Effector memory CD8-positive, alpha-beta T cell (primary cell): Measurements from ENCODE around the gene TAL2.
"Not testable (repeated sequence)": the region's sequence is repeated elsewhere in the genome, so short reads cannot be mapped to it uniquely, and the experiment has no call there.

ENCODE experiments used
- ATAC-seq: fragments of 150-1000 bp; cut with Tn5 transposase; replicated peaks from 2 replicates; pipeline ENCODE4 v1.10.0; 2021; ENCODE audit warnings: mild to moderate bottlenecking, moderate library complexity
- DNase-seq, 3 experiments: peaks; one replicate each; pipeline ENCODE4 v3.0.0; 2021
- H3K27ac Mint-ChIP-seq, 2 donors: one replicate each; pipeline ENCODE4 v1.8.0; 2022; ENCODE audit warnings: mild to moderate bottlenecking in 2 of 2, mixed read lengths in 2 of 2, moderate library complexity in 2 of 2
- H3K27me3 Mint-ChIP-seq, 2 donors: one replicate each; pipeline ENCODE4 v1.8.0; 2022; ENCODE audit warnings: mixed read lengths in 2 of 2
- H3K36me3 Mint-ChIP-seq: one replicate; pipeline ENCODE4 v1.8.0; 2022; ENCODE audit warnings: mild to moderate bottlenecking, moderate library complexity, mixed read lengths; ENCODE audit not compliant: insufficient read depth
- H3K4me1 Mint-ChIP-seq, 2 donors: one replicate each; pipeline ENCODE4 v1.8.0; 2022; ENCODE audit warnings: low read depth in 2 of 2, mixed read lengths in 2 of 2
- H3K4me3 Mint-ChIP-seq, 2 donors: one replicate each; pipeline ENCODE4 v1.8.0; 2022; ENCODE audit warnings: mild to moderate bottlenecking in 2 of 2, mixed read lengths in 2 of 2, moderate library complexity in 2 of 2
- H3K9me3 Mint-ChIP-seq, 2 donors: one replicate each; pipeline ENCODE4 v1.8.0; 2022; ENCODE audit warnings: mixed read lengths in 2 of 2

Gene TAL2

DNA sequence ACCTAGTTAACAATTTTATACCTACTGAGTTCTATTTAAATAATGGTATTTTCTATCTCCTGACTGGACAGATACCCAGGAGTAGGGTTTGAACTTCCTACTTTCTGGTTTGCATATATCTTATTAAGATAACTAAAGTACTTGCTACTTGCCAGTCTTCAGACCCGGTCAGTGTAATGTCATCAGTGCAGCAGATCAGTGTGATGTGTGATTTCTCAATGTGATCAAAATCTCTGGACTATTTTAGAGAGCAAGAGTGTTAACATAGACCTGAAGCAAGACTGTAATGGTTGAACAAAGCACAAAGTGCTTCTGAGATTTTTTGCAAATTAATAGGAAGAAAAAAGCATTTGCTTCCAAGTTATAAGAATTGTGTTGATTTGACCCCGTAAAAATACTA, 38.9 kb downstream of the TAL2 start:
- no peaks in the 10 kb centered on the region for H3K27me3 Mint-ChIP-seq
- H3K4me1 Mint-ChIP-seq = peaks cover 2 to 10% of the 10 kb centered on the region in 2 donors
- H3K36me3 Mint-ChIP-seq = no peaks in the 10 kb centered on the region
- no peaks in the 10 kb centered on the region for H3K9me3 Mint-ChIP-seq
- no peak for DNase-seq
- H3K27ac Mint-ChIP-seq = no peak overlapping the region
- no peak for ATAC-seq
- H3K4me3 Mint-ChIP-seq = no peak overlapping the region

DNA sequence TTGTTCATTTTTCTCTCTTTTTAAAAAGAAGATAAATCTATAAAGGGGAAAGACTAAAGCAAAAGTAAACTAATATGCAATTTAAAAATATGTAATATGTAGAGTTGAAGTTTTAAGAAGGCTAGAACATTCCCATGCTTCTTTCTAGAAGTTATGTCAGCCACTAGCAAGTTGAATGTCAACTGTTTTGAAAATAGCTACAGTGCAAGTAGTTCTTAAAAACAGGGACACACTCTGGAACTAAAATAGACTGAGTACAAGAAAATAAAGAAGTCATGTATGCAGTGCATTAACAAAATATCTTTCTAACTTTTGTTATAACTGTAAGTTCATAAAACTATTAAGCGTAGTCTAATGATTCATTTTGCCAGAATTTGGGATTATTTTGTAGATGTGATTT, 40.0 kb downstream of the TAL2 start:
- H3K36me3 Mint-ChIP-seq = peaks cover 3% of the 10 kb centered on the region
- ATAC-seq (no peak), DNase-seq (no peak)
- no peak overlapping the region for H3K4me3 Mint-ChIP-seq
- peaks cover 0 to 10% of the 10 kb centered on the region in 2 donors for H3K4me1 Mint-ChIP-seq
- H3K9me3 Mint-ChIP-seq = no peaks in the 10 kb centered on the region
- no peak overlapping the region for H3K27ac Mint-ChIP-seq
- H3K27me3 Mint-ChIP-seq = no peaks in the 10 kb centered on the region

- H3K4me1 Mint-ChIP-seq, DNase-seq, H3K36me3 Mint-ChIP-seq, H3K27me3 Mint-ChIP-seq, H3K27ac Mint-ChIP-seq, H3K4me3 Mint-ChIP-seq, H3K9me3 Mint-ChIP-seq, ATAC-seq: not testable (repeated sequence)
Measured at GRCh38 chr9:105703638-105704037, 41.4 kb downstream of the TAL2 start.

DNA sequence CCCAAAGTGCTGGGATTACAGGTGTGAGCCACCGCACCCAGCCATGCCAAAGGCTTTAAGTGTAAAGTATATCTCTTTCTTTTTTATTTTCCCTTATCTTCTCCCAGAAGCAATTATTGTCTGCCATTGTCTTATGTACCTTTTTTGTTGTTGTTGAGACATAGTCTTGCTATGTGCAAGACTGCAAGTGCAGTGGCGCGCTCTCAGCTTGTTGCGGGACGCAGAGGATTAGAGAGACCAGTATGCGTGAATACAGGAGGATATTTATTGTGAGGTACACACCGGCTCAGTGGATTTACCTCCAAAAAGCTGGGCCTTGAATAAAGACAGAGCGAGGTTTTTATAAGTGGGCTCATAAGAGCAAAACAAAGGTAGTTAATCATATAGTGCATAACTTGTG, 43.9 kb downstream of the TAL2 start:
- no peaks in the 10 kb centered on the region for H3K9me3 Mint-ChIP-seq
- H3K27ac Mint-ChIP-seq = no peak overlapping the region
- no peaks in the 10 kb centered on the region for H3K4me1 Mint-ChIP-seq
- peaks cover 3% of the 10 kb centered on the region for H3K36me3 Mint-ChIP-seq
- H3K4me3 Mint-ChIP-seq = no peak overlapping the region
- DNase-seq (no peak), ATAC-seq (no peak)
- H3K27me3 Mint-ChIP-seq = no peaks in the 10 kb centered on the region

DNA sequence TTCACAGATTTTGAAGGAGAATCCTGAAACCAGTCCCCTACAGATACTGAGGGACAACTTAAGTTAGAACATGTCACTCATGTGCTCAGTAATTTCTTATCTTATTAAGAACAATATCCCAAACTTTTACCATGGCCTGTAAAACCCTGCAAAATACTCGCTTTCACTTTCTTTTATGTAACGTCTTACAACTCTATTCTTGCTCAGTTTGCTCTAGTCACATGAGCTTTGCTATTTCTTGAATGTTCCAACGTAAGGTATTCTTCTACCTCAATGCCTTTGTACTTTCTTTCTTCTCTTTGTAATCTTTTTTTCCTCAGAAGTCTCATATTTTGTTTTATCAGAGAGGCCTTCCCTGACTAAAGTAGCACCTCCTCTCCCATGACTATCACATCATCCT, 46.1 kb downstream of the TAL2 start:
- no peak for ATAC-seq
- H3K27me3 Mint-ChIP-seq = no peaks in the 10 kb centered on the region
- peaks cover 5% of the 10 kb centered on the region for H3K36me3 Mint-ChIP-seq
- H3K9me3 Mint-ChIP-seq = no peaks in the 10 kb centered on the region
- no peak for DNase-seq
- no peaks in the 10 kb centered on the region for H3K4me1 Mint-ChIP-seq
- peak overlapping the region in 1 of 2 donors; percentile 23 for H3K27ac Mint-ChIP-seq
- H3K4me3 Mint-ChIP-seq = no peak overlapping the region

DNA sequence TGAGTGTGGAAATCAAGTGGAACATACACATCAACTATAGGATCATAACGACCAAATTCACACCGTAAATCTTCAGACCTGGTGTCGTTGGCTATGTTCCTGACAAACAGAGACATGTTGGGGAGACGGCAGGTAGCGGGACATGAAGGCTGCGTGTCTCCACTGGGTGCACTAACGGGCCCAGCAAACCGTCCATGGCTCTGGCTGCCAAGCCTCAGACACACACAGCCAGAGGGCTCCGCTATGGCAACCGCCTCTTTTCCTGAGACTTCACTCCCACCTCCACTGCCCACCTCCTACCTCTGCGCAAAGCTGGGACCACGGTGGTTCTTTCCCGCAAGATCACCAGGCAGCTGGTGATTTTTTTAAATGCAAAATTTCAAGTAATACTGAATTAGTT, 48.4 kb downstream of the TAL2 start:
- Mint-ChIP-seq H3K9me3 (no peaks in the 10 kb centered on the region), H3K36me3 (peaks cover 5% of the 10 kb centered on the region), H3K4me1 (no peaks in the 10 kb centered on the region), H3K27ac (no peak overlapping the region), H3K27me3 (no peaks in the 10 kb centered on the region), H3K4me3 (no peak overlapping the region)
- DNase-seq (no peak), ATAC-seq (no peak)

GRCh38 chr9:105711867-105712266, 49.6 kb downstream of the TAL2 start:
- Mint-ChIP-seq H3K9me3 (no peaks in the 10 kb centered on the region), H3K36me3 (peaks cover 3% of the 10 kb centered on the region), H3K27ac (no peak overlapping the region), H3K4me1 (no peaks in the 10 kb centered on the region), H3K4me3 (no peak overlapping the region), H3K27me3 (no peaks in the 10 kb centered on the region)
- no peak for ATAC-seq
- no peak for DNase-seq

- no peaks in the 10 kb centered on the region for H3K9me3 Mint-ChIP-seq
- no peak overlapping the region for H3K27ac Mint-ChIP-seq
- peaks cover 2% of the 10 kb centered on the region for H3K36me3 Mint-ChIP-seq
- H3K27me3 Mint-ChIP-seq = no peaks in the 10 kb centered on the region
- no peaks in the 10 kb centered on the region for H3K4me1 Mint-ChIP-seq
- DNase-seq (no peak), ATAC-seq (no peak)
- H3K4me3 Mint-ChIP-seq = no peak overlapping the region
Measured at GRCh38 chr9:105712297-105712696, 50.0 kb downstream of the TAL2 start.
